ENCODE data around the gene STING1. TPM values are rescaled to one million over a fixed set of nuclear protein-coding genes. Genes with fewer than 3 reads are reported as not detected.

STING1 gene
- polyA plus RNA-seq, 1 donor (not counting 4 experiments of a cell fraction or from before 2014, with no cell fraction given) = 25.2 TPM

DNA sequence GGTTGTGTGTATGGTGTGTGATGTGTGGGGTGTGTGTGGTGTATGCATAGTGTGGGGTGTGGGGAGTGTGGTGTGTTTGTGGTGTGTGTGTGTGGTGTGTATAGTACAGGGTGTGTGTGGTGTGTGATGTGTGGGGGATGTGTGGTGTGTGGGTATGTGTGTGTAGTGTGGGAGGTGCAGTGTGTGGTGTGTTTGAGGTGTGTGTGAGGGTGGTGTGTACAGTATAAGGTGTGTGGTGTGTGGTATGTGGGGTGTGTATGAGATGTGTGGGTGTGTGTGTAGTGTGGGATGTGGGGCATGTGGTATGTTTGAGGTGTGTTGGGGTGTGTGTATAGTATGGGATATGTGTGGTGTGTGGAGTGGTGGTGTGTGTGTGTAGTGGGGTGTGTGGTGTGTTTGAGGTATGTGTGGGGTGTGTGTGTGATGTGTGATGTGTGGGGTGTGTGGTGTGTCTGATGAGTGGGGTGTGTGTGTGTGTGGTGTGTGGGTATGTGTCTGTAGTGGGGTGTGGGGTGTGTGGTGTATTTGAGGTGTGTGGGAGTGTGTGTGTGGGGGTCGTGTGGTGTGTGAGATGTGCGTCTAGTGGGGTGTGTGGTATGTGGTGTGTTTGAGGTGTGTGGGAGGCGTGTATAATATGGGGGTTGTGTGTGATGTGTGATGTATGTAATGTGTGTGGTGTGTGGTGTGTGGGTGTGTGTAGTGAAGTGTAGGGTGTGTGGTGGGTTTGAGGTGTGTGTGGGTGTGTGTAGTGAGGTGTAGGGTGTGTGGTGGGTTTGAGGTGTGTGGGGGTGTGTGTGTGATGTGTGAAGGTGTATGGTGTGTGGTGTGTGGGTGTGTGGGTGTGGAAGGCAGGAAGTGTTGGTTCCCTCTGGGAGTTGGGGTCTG lies 28.6 kb downstream of the STING1 start:
- Histone ChIP-seq H4K20me1 (ENCODE audit: control insufficient read depth, extremely low read depth, insufficient read depth, low read length) (no peaks in the 10 kb centered on the region), H3K9me1 (ENCODE audit: control insufficient read depth, extremely low read depth, insufficient read depth, low read length) (no peaks in the 10 kb centered on the region), H3K9ac (ENCODE audit: control insufficient read depth, extremely low read depth, insufficient read depth, low read length) (no peak overlapping the region), H3K36me3 (ENCODE audit: control insufficient read depth in 2 of 2, extremely low read depth in 1 of 2, insufficient read depth in 2 of 2, low read length in 2 of 2) (no peaks in the 10 kb centered on the region), H2AFZ (ENCODE audit: control insufficient read depth, low read length) (no peak overlapping the region), H3K4me2 (ENCODE audit: control insufficient read depth, extremely low read depth, insufficient read depth, low read depth, low read length) (no peak overlapping the region), H3K9me3 (ENCODE audit: control insufficient read depth, low read depth, low read length) (no peaks in the 10 kb centered on the region), H3K27me3 (ENCODE audit: control insufficient read depth, extremely low read depth, insufficient read depth, low read length) (no peaks in the 10 kb centered on the region), H3K27ac (ENCODE audit: control insufficient read depth, insufficient read depth, low read length) (no peak overlapping the region), H3K79me2 (ENCODE audit: control insufficient read depth, insufficient read depth, low read length) (no peaks in the 10 kb centered on the region), H3K4me3 (ENCODE audit: control insufficient read depth in 2 of 3, extremely low read depth in 1 of 3, insufficient read depth in 2 of 3, low read depth in 1 of 3, low read length in 3 of 3) (no peak overlapping the region), H3K4me1 (ENCODE audit: control insufficient read depth, extremely low read depth, insufficient read depth, low read length) (peaks cover under 1% of the 10 kb centered on the region)
- DNase-seq (ENCODE audit: low read depth, low spot score) = no peak
- TF ChIP-seq, protein P1, sequence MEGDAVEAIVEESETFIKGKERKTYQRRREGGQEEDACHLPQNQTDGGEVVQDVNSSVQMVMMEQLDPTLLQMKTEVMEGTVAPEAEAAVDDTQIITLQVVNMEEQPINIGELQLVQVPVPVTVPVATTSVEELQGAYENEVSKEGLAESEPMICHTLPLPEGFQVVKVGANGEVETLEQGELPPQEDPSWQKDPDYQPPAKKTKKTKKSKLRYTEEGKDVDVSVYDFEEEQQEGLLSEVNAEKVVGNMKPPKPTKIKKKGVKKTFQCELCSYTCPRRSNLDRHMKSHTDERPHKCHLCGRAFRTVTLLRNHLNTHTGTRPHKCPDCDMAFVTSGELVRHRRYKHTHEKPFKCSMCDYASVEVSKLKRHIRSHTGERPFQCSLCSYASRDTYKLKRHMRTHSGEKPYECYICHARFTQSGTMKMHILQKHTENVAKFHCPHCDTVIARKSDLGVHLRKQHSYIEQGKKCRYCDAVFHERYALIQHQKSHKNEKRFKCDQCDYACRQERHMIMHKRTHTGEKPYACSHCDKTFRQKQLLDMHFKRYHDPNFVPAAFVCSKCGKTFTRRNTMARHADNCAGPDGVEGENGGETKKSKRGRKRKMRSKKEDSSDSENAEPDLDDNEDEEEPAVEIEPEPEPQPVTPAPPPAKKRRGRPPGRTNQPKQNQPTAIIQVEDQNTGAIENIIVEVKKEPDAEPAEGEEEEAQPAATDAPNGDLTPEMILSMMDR (optimal IDR thresholded peaks at IDR 0.05 in 1 of 3, IDR thresholded peaks at IDR 0.05 in 1 of 3, conservative IDR thresholded peaks at IDR 0.05 in 1 of 3; ENCODE audit: extremely low read depth in 1 of 3, insufficient read depth in 2 of 3, low read length in 3 of 3) = no peak
- TF ChIP-seq EZH2 (IDR thresholded peaks at IDR 0.05; ENCODE audit: low read length) = no peak
- no peak for FAIRE-seq
- dilution Hi-C loops (cut with MboI; ENCODE audit: extremely low pct_ligation_motif_present, low sequenced_read_pairs) = no loop called here

DNA sequence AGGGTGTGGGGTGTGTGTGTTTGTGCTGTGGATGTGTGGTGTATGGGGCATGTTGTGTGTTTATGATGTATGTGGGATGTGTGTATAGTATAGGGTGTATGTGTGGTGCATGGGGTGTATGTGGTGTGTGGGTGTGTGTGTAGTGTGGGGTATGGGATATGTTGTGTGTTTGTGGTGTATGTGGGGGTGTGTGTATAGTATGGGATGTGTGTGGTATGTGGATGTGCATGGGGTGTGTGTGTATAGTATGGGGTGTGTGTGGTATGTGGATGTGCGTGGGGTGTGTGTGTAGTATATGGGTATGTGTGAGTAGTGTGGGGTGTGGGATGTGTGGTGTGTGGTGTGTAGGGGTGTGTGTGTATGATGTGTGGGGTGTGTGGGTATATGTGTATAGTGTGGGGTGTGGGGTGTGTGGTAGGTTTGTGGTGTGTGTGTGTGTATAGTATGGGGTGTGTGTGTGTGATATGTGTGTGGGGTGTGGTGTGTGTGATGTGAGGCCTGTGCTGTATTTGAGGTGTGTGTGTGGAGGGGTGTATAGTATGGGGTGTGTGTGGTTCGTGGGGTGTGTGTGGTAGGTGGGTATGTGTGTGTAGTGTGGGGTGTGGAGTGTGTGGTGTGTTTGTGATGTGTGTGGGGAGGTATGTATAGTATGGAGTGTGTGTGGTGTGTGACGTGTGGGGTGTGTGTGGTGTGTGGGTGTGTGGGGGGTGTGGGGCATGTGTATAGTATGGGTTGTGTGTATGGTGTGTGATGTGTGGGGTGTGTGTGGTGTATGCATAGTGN lies 30.5 kb downstream of the STING1 start:
- no peak for FAIRE-seq
- Histone ChIP-seq H3K4me2 (ENCODE audit: control insufficient read depth, extremely low read depth, insufficient read depth, low read depth, low read length) (no peak overlapping the region), H3K27me3 (ENCODE audit: control insufficient read depth, extremely low read depth, insufficient read depth, low read length) (no peaks in the 10 kb centered on the region), H3K9ac (ENCODE audit: control insufficient read depth, extremely low read depth, insufficient read depth, low read length) (no peak overlapping the region), H3K79me2 (ENCODE audit: control insufficient read depth, insufficient read depth, low read length) (no peaks in the 10 kb centered on the region), H2AFZ (ENCODE audit: control insufficient read depth, low read length) (no peak overlapping the region), H3K9me1 (ENCODE audit: control insufficient read depth, extremely low read depth, insufficient read depth, low read length) (no peaks in the 10 kb centered on the region), H3K9me3 (ENCODE audit: control insufficient read depth, low read depth, low read length) (no peaks in the 10 kb centered on the region), H3K4me3 (ENCODE audit: control insufficient read depth in 2 of 3, extremely low read depth in 1 of 3, insufficient read depth in 2 of 3, low read depth in 1 of 3, low read length in 3 of 3) (no peak overlapping the region), H4K20me1 (ENCODE audit: control insufficient read depth, extremely low read depth, insufficient read depth, low read length) (no peaks in the 10 kb centered on the region), H3K36me3 (ENCODE audit: control insufficient read depth in 2 of 2, extremely low read depth in 1 of 2, insufficient read depth in 2 of 2, low read length in 2 of 2) (no peaks in the 10 kb centered on the region), H3K4me1 (ENCODE audit: control insufficient read depth, extremely low read depth, insufficient read depth, low read length) (peaks cover 6% of the 10 kb centered on the region), H3K27ac (ENCODE audit: control insufficient read depth, insufficient read depth, low read length) (no peak overlapping the region)
- no peak for DNase-seq (ENCODE audit: low read depth, low spot score)
- TF ChIP-seq, protein P1 (optimal IDR thresholded peaks at IDR 0.05 in 1 of 3, IDR thresholded peaks at IDR 0.05 in 1 of 3, conservative IDR thresholded peaks at IDR 0.05 in 1 of 3; ENCODE audit: extremely low read depth in 1 of 3, insufficient read depth in 2 of 3, low read length in 3 of 3) = no peak
- TF ChIP-seq EZH2 (IDR thresholded peaks at IDR 0.05; ENCODE audit: low read length) = no peak
- dilution Hi-C loops (cut with MboI; ENCODE audit: extremely low pct_ligation_motif_present, low sequenced_read_pairs) = no loop called here
